Erythroblast (primary cell): ENCODE measurements around the gene FUS.

ENCODE experiments used
- GATA1 ChIP-seq: IDR thresholded peaks from 2 replicates; pipeline ENCODE4 v1.6.1; 2011; ENCODE audit warnings: low read depth, mild to moderate bottlenecking, control low read depth, low read length, moderate library complexity
- POLR2A ChIP-seq: IDR thresholded peaks from 2 replicates; pipeline ENCODE4 v1.6.1; 2011; ENCODE audit warnings: mild to moderate bottlenecking, low read length

GRCh38 chr16:31148281-31148728, 31.6 kb upstream of the FUS start:
- TF ChIP-seq POLR2A = no peak
- TF ChIP-seq GATA1 = no peak
